SK-N-SH (cell line): ENCODE results near the gene TMEM178A. TPM values are rescaled to one million over a fixed set of nuclear protein-coding genes. Genes with fewer than 3 reads are reported as not detected.
A peak's percentile ranks its signal among the peaks of the same experiment; 100 is the strongest.
"Not testable (repeated sequence)": the region's sequence is repeated elsewhere in the genome, so short reads cannot be mapped to it uniquely, and the experiment has no call there.

Source experiments
- CTCF ChIA-PET: fragments of 300-600, 350-600 bp; formaldehyde crosslinking; extraction: SDS; loops from one replicate; lab custom pipeline; 2021; lab: Yijun Ruan, JAX
- POLR2A ChIA-PET: fragments of 350-600 bp; sonication (Branson Sonifier 250); formaldehyde crosslinking; extraction: SDS; loops from one replicate; lab custom pipeline; 2020; ENCODE audit warnings: antibody characterized with exemption, inconsistent platforms; lab: Yijun Ruan, JAX
- DNase-seq: peaks from one replicate; pipeline ENCODE4 v3.0.0; 2012
- H2AFZ ChIP-seq: fragments of 200-600 bp; sonication (generic); 2 replicates; pipeline ENCODE4 v1.8.1; 2016; ENCODE audit warnings: antibody characterized with exemption, mild to moderate bottlenecking, low read depth
- H3F3A ChIP-seq: fragments of 200-600 bp; sonication (generic); replicated peaks from 2 replicates; pipeline ENCODE3; 2016; ENCODE audit warnings: antibody characterized with exemption, mild to moderate bottlenecking; ENCODE audit not compliant: insufficient read depth
- H3K27ac ChIP-seq, 2 experiments: fragments of 200-500 bp in 1 of 2; fragments of 200-600 bp in 1 of 2; sonication (Bioruptor generic) in 1 of 2; sonication (generic), shearing (Covaris generic) in 1 of 2; 2 replicates each; pipeline versions ENCODE4 v1.5.1 to v1.6.1; 2014 to 2016; ENCODE audit warnings: low read depth in 2 of 2, inconsistent platforms in 1 of 2, low read length in 1 of 2, mild to moderate bottlenecking in 1 of 2, mixed read lengths in 1 of 2
- H3K27me3 ChIP-seq: fragments of 200-600 bp; sonication (generic), shearing (Covaris generic); 2 replicates; pipeline ENCODE4 v1.6.1; 2016; ENCODE audit warnings: mixed run types; ENCODE audit not compliant: insufficient read depth
- H3K36me3 ChIP-seq, 2 experiments: fragments of 200-500 bp in 1 of 2; fragments of 200-600 bp in 1 of 2; sonication (Bioruptor generic) in 1 of 2; sonication (generic) in 1 of 2; replicated peaks in 1 of 2; 2 replicates each; pipeline versions ENCODE3 to v1.5.1; 2014 to 2016; ENCODE audit warnings: low read length in 1 of 2, mild to moderate bottlenecking in 1 of 2; ENCODE audit not compliant: insufficient read depth in 2 of 2, control insufficient read depth in 1 of 2
- H3K4me1 ChIP-seq, 2 experiments: fragments of 200-500 bp in 1 of 2; fragments of 200-600 bp in 1 of 2; sonication (Bioruptor generic) in 1 of 2; sonication (generic), shearing (Covaris generic) in 1 of 2; 2 replicates each; pipeline versions ENCODE4 v1.5.1 to v1.6.1; 2014 to 2016; ENCODE audit warnings: low read depth in 1 of 2, low read length in 1 of 2, mixed run types in 1 of 2; ENCODE audit not compliant: insufficient read depth in 2 of 2, control insufficient read depth in 1 of 2
- H3K4me2 ChIP-seq: fragments of 200-600 bp; sonication (generic), shearing (Covaris generic); 2 replicates; pipeline ENCODE4 v1.6.1; 2017; ENCODE audit warnings: mixed run types
- H3K4me3 ChIP-seq, 2 experiments: fragments of 200-500 bp in 1 of 2; fragments of 200-600 bp in 1 of 2; sonication (Bioruptor generic) in 1 of 2; sonication (generic), shearing (Covaris generic) in 1 of 2; 2 replicates each; pipeline versions ENCODE4 v1.5.1 to v1.8.1; 2014 to 2016; ENCODE audit warnings: low read depth in 2 of 2, inconsistent platforms in 1 of 2, low read length in 1 of 2, mild to moderate bottlenecking in 1 of 2, mixed read lengths in 1 of 2, moderate library complexity in 1 of 2
- H3K79me2 ChIP-seq: fragments of 200-600 bp; sonication (generic); 2 replicates; pipeline ENCODE4 v1.8.1; 2017; ENCODE audit warnings: mild to moderate bottlenecking; ENCODE audit not compliant: insufficient read depth
- H3K9ac ChIP-seq: fragments of 200-600 bp; sonication (generic); 2 replicates; pipeline ENCODE4 v1.6.1; 2017; ENCODE audit warnings: mixed run types
- H3K9me2 ChIP-seq: fragments of 200-600 bp; sonication (generic); 2 replicates; pipeline ENCODE4 v1.6.1; 2017; ENCODE audit warnings: mixed run types
- H3K9me3 ChIP-seq: fragments of 200-600 bp; sonication (generic); 2 replicates; pipeline ENCODE4 v1.6.1; 2017; ENCODE audit warnings: mixed run types, mild to moderate bottlenecking, moderate library complexity
- H4K20me1 ChIP-seq: fragments of 200-600 bp; sonication (generic); 2 replicates; pipeline ENCODE4 v1.6.1; 2017; ENCODE audit warnings: mild to moderate bottlenecking, mixed run types; ENCODE audit not compliant: insufficient read depth
- FOXM1 ChIP-seq: IDR thresholded peaks from 2 replicates; pipeline ENCODE4 v1.4.0; 2012; ENCODE audit warnings: low read depth, mild to moderate bottlenecking
- GATA2 ChIP-seq: sonication (generic); formaldehyde crosslinking; IDR thresholded peaks from 2 replicates; pipeline ENCODE4 v1.5.0; 2020; ENCODE audit warnings: mild to moderate bottlenecking, missing genetic modification reagents
- NRF1 ChIP-seq: IDR thresholded peaks from 2 replicates; pipeline ENCODE4 v1.6.1; 2012; ENCODE audit warnings: low read depth, mild to moderate bottlenecking, low read length
- POLR2AphosphoS5 ChIP-seq: IDR thresholded peaks from 2 replicates; pipeline ENCODE4 v1.6.1; 2012; ENCODE audit warnings: low read depth, low read length
- RFX5 ChIP-seq: IDR thresholded peaks from 2 replicates; pipeline ENCODE4 v1.6.1; 2012; ENCODE audit warnings: mild to moderate bottlenecking, improper control_type of control experiment, low read length
- TAF1 ChIP-seq: IDR thresholded peaks from 2 replicates; pipeline ENCODE4 v1.6.1; 2012; ENCODE audit warnings: low read depth, mild to moderate bottlenecking, low read length, moderate library complexity, borderline replicate concordance
- YY1 ChIP-seq: IDR thresholded peaks from 2 replicates; pipeline ENCODE4 v1.4.0; 2012; ENCODE audit warnings: low read depth, mild to moderate bottlenecking
- WGBS: methylation state at CpG from one replicate; pipeline ENCODE4 v1.1.6; 2017; ENCODE audit warnings: low lambda C conversion rate; 5-methylcytosine and 5-hydroxymethylcytosine counted together
- polyA plus RNA-seq, 3 experiments: library from polyadenylated mRNA; depleted of rRNA; stranded (reverse); fragments of >200 nt; gene quantifications; 2 replicates each; pipeline ENCODE4 v1.2.3, GENCODE V29; 2012
- TF ChIP-seq, protein P1 (sequence below): IDR thresholded peaks from 2 replicates; pipeline ENCODE4 v1.6.1; 2012; ENCODE audit warnings: mild to moderate bottlenecking, low read depth, low read length, moderate library complexity
- TF ChIP-seq, protein P2 (sequence below): fragments of 150-350 bp; IDR thresholded peaks from 2 replicates; pipeline ENCODE4 v1.6.1; 2017; ENCODE audit warnings: antibody characterized with exemption, low read length, low read depth, borderline replicate concordance
- TF ChIP-seq, protein P3 (sequence below): IDR thresholded peaks from 2 replicates; pipeline ENCODE4 v1.4.0; 2012; ENCODE audit warnings: low read depth, borderline replicate concordance
- TF ChIP-seq, protein P4 (sequence below): fragments of 200-600 bp; sonication (generic); IDR thresholded peaks from 2 replicates; pipeline ENCODE4 v1.6.1; 2017; ENCODE audit warnings: antibody characterized with exemption, mild to moderate bottlenecking, moderate library complexity

TMEM178A gene
- polyA plus RNA-seq, 1 of the 3 experiments (the other 2 are of a cell fraction): 0.84 TPM

DNA sequence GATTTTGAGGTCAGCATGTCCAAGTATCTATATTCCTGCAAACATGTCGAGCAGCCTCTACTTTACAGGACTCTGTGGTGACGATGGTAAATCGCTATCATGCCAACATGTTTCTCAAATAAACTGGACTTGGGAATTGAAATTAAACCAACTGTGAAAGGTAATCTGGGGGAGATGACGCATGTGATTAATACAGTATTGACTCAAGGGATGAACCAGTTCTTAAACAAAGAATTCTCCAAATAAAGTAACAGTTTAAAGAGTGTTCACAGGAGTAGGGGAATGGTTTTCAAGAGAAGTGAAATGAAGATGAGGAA lies 59.1 kb downstream of the TMEM178A start:
- no peaks in the 10 kb centered on the region for H3K9me2 ChIP-seq
- CTCF ChIA-PET: no interaction called here
- no peak for TF ChIP-seq POLR2AphosphoS5
- TF ChIP-seq, protein P1, sequence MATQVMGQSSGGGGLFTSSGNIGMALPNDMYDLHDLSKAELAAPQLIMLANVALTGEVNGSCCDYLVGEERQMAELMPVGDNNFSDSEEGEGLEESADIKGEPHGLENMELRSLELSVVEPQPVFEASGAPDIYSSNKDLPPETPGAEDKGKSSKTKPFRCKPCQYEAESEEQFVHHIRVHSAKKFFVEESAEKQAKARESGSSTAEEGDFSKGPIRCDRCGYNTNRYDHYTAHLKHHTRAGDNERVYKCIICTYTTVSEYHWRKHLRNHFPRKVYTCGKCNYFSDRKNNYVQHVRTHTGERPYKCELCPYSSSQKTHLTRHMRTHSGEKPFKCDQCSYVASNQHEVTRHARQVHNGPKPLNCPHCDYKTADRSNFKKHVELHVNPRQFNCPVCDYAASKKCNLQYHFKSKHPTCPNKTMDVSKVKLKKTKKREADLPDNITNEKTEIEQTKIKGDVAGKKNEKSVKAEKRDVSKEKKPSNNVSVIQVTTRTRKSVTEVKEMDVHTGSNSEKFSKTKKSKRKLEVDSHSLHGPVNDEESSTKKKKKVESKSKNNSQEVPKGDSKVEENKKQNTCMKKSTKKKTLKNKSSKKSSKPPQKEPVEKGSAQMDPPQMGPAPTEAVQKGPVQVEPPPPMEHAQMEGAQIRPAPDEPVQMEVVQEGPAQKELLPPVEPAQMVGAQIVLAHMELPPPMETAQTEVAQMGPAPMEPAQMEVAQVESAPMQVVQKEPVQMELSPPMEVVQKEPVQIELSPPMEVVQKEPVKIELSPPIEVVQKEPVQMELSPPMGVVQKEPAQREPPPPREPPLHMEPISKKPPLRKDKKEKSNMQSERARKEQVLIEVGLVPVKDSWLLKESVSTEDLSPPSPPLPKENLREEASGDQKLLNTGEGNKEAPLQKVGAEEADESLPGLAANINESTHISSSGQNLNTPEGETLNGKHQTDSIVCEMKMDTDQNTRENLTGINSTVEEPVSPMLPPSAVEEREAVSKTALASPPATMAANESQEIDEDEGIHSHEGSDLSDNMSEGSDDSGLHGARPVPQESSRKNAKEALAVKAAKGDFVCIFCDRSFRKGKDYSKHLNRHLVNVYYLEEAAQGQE: no peak
- H3K4me2 ChIP-seq: no peak overlapping the region
- peaks cover 0 to under 1% of the 10 kb centered on the region in 2 experiments for H3K36me3 ChIP-seq
- no peaks in the 10 kb centered on the region for H3K79me2 ChIP-seq
- POLR2A ChIA-PET: no interaction called here
- H4K20me1 ChIP-seq: no peaks in the 10 kb centered on the region
- peaks cover 0 to 6% of the 10 kb centered on the region in 2 experiments; a peak in 1 of 4 replicates for H3K4me1 ChIP-seq
- no peak overlapping the region for H3K4me3 ChIP-seq
- no peak for DNase-seq
- no peaks in the 10 kb centered on the region for H3K27me3 ChIP-seq
- H3K9me3 ChIP-seq: no peaks in the 10 kb centered on the region
- no peak overlapping the region for H2AFZ ChIP-seq
- WGBS: 86% methylated on average over 4 of the region's 4 CpGs
- no peak overlapping the region for H3K9ac ChIP-seq
- H3F3A ChIP-seq: peaks cover 8% of the 10 kb centered on the region
- H3K27ac ChIP-seq: no peak overlapping the region

DNA sequence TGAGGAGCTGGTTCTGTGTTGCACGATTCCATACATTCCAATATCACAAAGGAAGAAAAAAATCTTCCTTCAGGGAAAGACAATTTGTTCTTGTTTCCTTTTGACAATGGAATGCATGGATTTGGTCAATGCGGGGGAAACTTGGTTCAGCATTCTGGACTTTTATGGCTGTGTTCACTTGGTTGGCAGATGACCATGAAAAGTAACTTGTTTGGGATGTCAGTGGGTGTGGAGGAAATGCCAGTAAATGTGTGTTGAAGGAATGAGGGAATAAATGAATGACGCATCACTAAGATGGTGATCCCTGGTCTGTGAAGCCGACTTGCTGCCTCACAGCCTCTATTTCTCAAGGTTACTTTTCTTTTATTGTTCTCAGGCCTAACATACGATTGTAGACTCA lies 59.7 kb downstream of the TMEM178A start:
- Histone ChIP-seq H2AFZ (no peak overlapping the region), H3F3A (peaks cover 8% of the 10 kb centered on the region), H3K4me2 (no peak overlapping the region), H3K9ac (no peak overlapping the region), H3K4me3 (no peak overlapping the region), H3K36me3 (peaks cover 0 to 4% of the 10 kb centered on the region in 2 experiments), H3K27me3 (no peaks in the 10 kb centered on the region), H3K9me3 (no peaks in the 10 kb centered on the region), H3K9me2 (no peaks in the 10 kb centered on the region), H4K20me1 (no peaks in the 10 kb centered on the region), H3K27ac (no peak overlapping the region), H3K4me1 (peaks cover 0 to 6% of the 10 kb centered on the region in 2 experiments; a peak in 1 of 4 replicates), H3K79me2 (no peaks in the 10 kb centered on the region)
- WGBS: 88% methylated on average over 5 of the region's 5 CpGs
- DNase-seq: no peak
- ChIA-PET POLR2A (no interaction called here), CTCF (interaction anchor here (0.6 to 8.0 kb wide), 2 partner anchors 10 to 1980 kb away, joined by 3 to 88 read pairs; no protein-coding TSS in a partner anchor)
- TF ChIP-seq, protein P2, sequence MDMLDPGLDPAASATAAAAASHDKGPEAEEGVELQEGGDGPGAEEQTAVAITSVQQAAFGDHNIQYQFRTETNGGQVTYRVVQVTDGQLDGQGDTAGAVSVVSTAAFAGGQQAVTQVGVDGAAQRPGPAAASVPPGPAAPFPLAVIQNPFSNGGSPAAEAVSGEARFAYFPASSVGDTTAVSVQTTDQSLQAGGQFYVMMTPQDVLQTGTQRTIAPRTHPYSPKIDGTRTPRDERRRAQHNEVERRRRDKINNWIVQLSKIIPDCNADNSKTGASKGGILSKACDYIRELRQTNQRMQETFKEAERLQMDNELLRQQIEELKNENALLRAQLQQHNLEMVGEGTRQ: no peak
- TF ChIP-seq RFX5 (no peak), FOXM1 (no peak), POLR2AphosphoS5 (no peak), GATA2 (no peak), YY1 (no peak), TAF1 (no peak), NRF1 (no peak)
- TF ChIP-seq, protein P3, sequence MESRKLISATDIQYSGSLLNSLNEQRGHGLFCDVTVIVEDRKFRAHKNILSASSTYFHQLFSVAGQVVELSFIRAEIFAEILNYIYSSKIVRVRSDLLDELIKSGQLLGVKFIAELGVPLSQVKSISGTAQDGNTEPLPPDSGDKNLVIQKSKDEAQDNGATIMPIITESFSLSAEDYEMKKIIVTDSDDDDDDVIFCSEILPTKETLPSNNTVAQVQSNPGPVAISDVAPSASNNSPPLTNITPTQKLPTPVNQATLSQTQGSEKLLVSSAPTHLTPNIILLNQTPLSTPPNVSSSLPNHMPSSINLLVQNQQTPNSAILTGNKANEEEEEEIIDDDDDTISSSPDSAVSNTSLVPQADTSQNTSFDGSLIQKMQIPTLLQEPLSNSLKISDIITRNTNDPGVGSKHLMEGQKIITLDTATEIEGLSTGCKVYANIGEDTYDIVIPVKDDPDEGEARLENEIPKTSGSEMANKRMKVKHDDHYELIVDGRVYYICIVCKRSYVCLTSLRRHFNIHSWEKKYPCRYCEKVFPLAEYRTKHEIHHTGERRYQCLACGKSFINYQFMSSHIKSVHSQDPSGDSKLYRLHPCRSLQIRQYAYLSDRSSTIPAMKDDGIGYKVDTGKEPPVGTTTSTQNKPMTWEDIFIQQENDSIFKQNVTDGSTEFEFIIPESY: no peak
- TF ChIP-seq, protein P4, sequence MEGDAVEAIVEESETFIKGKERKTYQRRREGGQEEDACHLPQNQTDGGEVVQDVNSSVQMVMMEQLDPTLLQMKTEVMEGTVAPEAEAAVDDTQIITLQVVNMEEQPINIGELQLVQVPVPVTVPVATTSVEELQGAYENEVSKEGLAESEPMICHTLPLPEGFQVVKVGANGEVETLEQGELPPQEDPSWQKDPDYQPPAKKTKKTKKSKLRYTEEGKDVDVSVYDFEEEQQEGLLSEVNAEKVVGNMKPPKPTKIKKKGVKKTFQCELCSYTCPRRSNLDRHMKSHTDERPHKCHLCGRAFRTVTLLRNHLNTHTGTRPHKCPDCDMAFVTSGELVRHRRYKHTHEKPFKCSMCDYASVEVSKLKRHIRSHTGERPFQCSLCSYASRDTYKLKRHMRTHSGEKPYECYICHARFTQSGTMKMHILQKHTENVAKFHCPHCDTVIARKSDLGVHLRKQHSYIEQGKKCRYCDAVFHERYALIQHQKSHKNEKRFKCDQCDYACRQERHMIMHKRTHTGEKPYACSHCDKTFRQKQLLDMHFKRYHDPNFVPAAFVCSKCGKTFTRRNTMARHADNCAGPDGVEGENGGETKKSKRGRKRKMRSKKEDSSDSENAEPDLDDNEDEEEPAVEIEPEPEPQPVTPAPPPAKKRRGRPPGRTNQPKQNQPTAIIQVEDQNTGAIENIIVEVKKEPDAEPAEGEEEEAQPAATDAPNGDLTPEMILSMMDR: no peak
- TF ChIP-seq, all 33 proteins: peak for 0

DNA sequence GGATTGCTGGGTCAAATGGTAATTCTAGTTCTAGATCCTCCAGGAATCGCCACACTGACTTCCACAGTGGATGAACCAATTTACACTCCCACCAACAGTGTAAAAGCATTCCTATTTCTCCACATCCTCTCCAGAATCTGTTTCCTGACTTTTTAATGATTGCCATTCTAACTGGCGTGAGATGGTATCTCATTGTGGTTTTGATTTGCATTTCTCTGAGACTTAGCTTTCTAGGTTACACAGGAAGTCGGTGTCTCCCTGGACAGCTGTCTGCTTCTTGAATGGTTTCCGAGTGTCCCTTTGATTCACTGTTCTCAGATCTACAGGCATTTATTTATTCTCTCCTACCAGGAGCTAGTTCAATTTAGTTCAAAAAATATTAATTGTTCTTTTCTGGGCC lies 62.4 kb downstream of the TMEM178A start:
- CTCF ChIA-PET: interaction anchor here (0.6 to 8.0 kb wide), 7 partner anchors 13 to 350 kb away, joined by 3 to 88 read pairs (median 10); no protein-coding TSS in a partner anchor
- POLR2A ChIA-PET, H3F3A ChIP-seq, H3K9ac ChIP-seq, H3K79me2 ChIP-seq, H3K4me3 ChIP-seq, H2AFZ ChIP-seq, H3K27me3 ChIP-seq, H3K9me3 ChIP-seq, H3K9me2 ChIP-seq, H4K20me1 ChIP-seq, DNase-seq, H3K36me3 ChIP-seq, H3K4me2 ChIP-seq: not testable (repeated sequence)
- Histone ChIP-seq H3K4me1 (peaks cover 0 to 11% of the 10 kb centered on the region in 2 experiments; a peak in 1 of 4 replicates), H3K27ac (peak overlapping the region in 1 of 2 experiments; percentile 27; a peak in 2 of 4 replicates)
- WGBS: 77% methylated on average over 4 of the region's 4 CpGs
